Endothelial cell of hepatic sinusoid (primary cell): ENCODE results near the gene IL6ST.
"Not testable (repeated sequence)": the region's sequence is repeated elsewhere in the genome, so short reads cannot be mapped to it uniquely, and the experiment has no call there.

Source experiments
- in situ Hi-C: cut with HindIII; loops from 2 replicates; pipeline ENCODE4 v1.10.0; 2017; ENCODE audit warnings: low sequenced_read_pairs

Gene IL6ST

GRCh38 chr5:56006094-56006493 is 11.3 kb upstream of the IL6ST start:
- in situ Hi-C loops = no loop called here

DNA sequence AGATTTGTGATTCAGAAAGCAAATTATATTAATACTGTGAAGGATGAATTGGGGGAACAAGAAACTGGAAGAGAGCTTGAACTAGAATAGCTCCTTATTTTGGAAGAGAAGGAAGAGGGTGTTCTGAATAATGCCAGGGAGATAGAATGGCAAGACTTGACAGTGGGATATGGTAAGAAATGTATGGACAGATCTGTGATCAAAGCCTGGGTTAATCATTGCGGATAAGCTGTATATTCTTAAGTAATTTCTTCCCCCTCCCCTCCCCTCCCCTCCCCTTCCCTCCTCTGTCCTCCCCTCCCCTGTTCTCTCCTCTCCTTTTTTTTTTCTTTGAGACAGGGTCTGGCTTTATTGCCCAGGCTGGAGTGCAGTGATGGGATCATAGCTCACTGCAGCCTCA is 10.1 kb upstream of the IL6ST start:
- in situ Hi-C loops = loop anchor here (5.0 kb wide), 1 partner anchor 67 kb away; no protein-coding TSS in a partner anchor

- in situ Hi-C loops = loop anchor here (5.0 kb wide), 1 partner anchor 69 kb away; no protein-coding TSS in a partner anchor
Measured at GRCh38 chr5:56003679-56004078, 8.9 kb upstream of the IL6ST start.

GRCh38 chr5:56003179-56003578 is 8.4 kb upstream of the IL6ST start:
- in situ Hi-C loops = loop anchor here (5.0 kb wide), 1 partner anchor 69 kb away; no protein-coding TSS in a partner anchor

GRCh38 chr5:56002303-56002702 is 7.5 kb upstream of the IL6ST start:
- in situ Hi-C loops = loop anchor here (5.0 kb wide), 1 partner anchor 70 kb away; no protein-coding TSS in a partner anchor

DNA sequence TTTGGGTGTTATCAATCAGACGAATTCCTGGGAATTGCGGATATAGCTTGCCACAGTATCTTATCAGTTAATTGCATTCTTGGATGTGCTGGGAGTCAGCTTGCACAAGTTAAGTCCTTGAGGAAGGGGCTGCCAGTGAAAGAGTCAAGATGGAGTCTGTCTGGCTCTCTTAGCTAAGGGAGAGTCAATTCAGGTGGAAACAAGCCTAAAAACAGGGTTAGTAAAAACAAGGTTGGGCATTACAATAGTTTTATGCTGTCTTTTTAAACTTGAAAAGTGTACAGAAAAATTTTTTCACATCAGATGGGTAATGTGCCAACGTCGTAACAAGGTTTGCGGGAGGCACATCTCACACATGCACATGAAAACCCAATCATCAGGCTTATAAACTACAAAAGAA is 5.5 kb upstream of the IL6ST start:
- in situ Hi-C loops = loop anchor here (5.0 kb wide), 1 partner anchor 72 kb away; no protein-coding TSS in a partner anchor

GRCh38 chr5:55998966-55999365 is 4.2 kb upstream of the IL6ST start:
- in situ Hi-C loops = no loop called here

- in situ Hi-C loops = no loop called here
Measured at GRCh38 chr5:55997742-55998351, 3.1 kb upstream of the IL6ST start.

DNA sequence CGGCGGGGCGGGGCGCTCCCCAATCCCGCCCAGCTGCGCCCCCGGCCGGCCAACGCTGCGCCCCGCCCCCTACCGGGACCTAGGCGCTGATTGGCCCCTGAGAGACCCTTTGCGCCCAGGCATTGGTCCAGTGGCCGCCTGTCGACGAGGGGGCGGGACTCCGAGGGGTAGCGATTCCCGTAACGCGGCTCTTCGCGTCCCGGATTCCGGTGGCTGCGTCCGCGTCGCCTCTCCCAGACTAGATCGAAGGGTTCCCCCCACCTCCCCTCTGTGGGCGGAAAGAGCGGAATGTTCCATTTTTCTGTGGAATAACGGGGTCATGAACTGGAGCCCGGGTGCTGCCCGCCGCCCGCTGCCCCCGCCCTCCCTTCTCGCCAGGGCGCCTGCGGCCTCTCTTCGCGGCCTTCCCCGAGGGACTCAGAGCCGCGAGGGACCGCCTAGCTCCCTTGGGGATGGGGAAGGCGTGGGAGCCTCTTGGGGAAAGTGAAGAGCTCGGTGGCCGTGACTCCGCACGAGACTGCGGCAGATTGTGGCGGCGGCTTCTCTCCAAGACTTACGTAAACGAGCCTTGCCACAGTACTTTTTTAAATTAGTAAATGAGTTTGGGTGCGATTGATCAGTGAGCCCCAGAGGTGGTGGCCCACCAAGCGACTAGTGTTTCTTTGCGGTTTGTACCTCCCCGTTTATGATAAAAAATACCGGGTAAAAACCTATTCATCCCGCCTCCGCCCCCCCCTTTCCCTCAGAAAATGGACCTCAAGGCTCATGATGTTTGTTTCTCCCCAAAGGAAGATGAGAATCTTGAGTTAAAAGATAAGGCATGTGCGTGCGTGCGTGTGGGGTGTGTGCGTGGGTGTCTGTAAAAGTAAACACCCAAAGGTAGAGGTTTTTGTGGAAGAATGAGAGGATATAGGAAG is 493 bp upstream of the IL6ST start:
- in situ Hi-C loops = no loop called here

GRCh38 chr5:55993731-55994494 is 850 bp downstream of the IL6ST start:
- in situ Hi-C loops = no loop called here

DNA sequence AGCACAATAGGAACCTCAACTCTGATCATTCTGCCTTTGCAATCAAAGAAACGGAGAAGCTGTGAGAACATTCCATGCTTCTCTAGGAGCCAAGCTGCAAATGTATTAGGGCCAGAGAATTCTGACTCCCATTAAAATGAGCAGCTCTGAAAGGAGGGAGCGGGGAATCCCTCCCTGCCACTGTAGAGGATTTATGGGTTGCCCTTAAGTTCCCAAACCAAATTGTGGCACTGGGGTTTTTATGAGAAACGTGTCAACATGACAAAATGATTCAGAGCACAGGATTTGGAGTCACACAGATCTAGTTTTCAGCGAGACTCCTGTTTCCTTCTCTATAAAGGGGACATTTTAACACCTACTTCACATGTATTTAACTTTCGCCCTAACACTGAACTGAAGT is 1.8 kb downstream of the IL6ST start:
- in situ Hi-C loops = no loop called here

DNA sequence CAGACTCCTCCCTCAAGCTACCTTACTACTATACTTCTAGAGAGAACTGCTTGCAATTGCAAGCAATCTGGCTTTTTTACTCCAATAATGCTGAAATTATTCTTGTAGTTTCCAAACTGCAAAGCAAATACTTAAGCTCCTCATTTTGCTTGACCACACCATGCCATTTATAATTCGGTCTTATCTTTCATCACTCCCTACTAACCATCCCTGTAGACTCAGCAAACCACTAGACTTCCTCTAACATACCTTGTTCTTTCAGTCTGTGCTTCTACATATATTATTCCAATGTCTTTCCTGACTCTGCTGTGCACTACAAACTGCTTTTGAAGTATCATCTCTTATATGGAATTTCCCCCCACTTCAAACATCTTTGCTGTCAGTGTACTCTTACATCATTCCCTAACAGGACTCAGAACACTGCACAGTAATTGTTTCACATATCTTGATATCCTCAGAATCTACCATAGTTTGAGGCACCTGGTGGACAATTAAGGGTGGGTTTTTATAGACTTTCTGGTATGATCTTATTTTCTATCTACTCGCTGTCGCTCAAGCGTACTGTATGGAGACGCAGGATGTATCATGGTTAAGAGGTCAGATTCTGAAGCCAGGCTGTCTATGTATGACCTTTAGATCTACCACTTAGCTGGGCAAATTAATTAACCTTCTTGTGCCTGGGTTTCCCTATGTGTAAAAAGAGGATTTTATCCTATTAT is 2.8 kb downstream of the IL6ST start:
- in situ Hi-C loops = no loop called here

DNA sequence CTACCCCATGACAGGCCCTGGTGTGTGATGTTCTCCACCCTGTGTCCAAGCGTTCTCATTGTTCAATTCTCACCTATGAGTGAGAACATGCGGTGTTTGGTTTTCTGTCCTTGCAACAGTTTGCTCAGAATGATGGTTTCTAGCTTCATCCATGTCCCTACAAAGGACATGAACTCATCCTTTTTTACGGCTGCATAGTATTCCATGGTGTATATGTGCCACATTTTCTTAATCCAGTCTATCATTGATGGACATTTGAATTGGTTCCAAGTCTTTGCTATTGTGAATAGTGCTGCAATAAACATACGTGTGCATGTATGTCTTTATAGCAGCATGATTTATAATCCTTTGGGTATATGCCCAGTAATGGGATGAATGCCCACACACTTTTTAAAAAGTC is 3.9 kb downstream of the IL6ST start:
- in situ Hi-C loops = not testable (repeated sequence)

DNA sequence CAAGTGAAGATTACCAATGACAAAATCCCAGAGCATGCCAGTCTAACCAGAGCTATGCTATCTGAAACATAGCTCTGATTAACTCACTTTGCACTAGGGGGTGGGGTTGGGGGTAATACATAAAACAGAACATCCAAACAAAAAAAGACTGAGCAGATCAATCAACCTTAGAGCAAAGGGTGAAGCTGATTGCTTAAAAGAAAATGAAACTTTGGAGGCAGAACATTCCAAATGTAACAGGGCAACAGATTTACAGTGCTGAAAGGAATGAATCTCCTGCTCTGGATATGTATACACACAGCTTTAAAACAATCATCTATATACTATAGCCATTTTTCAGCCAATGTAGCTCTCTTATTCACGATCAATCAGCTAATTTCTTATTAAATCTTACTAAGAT is 4.9 kb downstream of the IL6ST start:
- in situ Hi-C loops = no loop called here

DNA sequence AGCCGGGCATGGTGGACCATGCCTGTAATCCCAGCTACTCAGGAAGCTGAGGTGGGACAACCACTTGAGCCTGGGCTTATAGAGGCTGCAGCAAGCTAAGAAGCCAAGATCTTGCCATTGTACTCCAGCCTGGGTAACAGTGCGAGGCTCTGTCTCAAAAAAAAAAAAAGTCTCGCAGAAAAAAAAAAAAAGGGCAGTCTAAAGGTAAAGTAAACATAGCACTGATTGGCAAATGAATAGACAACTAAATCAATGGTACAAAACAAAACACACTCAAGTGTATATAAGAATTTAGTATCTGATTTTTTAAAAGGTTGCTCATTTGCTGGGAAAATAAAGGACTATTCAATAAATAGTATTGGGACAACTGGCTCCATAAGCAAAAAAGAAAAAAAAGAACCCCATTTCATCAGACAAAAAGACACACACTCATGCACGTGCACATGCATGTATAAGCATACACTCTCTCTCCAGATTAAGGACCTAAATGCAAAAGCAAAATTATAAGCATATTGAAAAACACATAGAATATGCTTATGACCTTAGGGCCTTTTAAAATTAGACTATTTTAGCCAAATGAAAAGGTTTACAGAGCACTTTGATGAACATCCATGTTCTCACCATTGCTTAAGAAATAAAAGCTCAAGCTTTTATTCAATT is 5.7 kb downstream of the IL6ST start:
- in situ Hi-C loops = no loop called here

GRCh38 chr5:55988428-55988827 is 6.3 kb downstream of the IL6ST start:
- in situ Hi-C loops = not testable (repeated sequence)

GRCh38 chr5:55986931-55987330 is 7.8 kb downstream of the IL6ST start:
- in situ Hi-C loops = no loop called here

DNA sequence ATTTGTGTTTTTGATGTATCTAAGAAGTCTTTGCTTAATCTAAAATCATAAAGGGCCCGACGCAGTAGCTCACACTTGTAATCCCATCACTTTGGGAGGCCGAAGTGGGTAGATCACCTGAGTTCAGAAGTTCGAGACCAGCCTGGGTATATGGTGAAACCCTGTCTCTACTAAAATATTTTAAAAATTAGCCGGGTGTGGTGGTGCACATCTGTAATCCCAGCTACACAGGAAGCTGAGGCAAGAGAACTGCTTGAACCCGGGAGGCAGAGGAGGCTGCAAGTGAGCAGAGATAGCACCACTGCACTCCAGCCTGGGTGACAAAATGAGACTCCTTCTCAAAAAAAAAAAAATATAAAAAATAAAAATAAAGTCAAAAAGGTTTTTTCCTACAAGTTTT is 9.6 kb downstream of the IL6ST start:
- in situ Hi-C loops = no loop called here

- in situ Hi-C loops = no loop called here
Measured at GRCh38 chr5:55983986-55984385, 10.8 kb downstream of the IL6ST start.

- in situ Hi-C loops = no loop called here
Measured at GRCh38 chr5:55982957-55983381, 11.8 kb downstream of the IL6ST start.
